Nephron (organoid): ENCODE results near the gene ENPP3.

Source experiments
- H3K27ac Mint-ChIP-seq, 3 experiments: 2 replicates each; pipeline ENCODE4 v1.8.0; 2020; ENCODE audit warnings: mixed read lengths in 3 of 3, mild to moderate bottlenecking in 2 of 3, moderate library complexity in 1 of 3
- H3K27me3 Mint-ChIP-seq: 2 replicates; pipeline ENCODE4 v1.8.0; 2021; ENCODE audit warnings: low read depth, mild to moderate bottlenecking, moderate library complexity, mixed read lengths
- H3K36me3 Mint-ChIP-seq: 2 replicates; pipeline ENCODE4 v1.8.0; 2020; ENCODE audit warnings: low read depth, mixed read lengths
- H3K4me1 Mint-ChIP-seq: 2 replicates; pipeline ENCODE4 v1.8.0; 2020; ENCODE audit warnings: mixed read lengths
- H3K4me3 Mint-ChIP-seq, 3 experiments: 2 replicates each; pipeline ENCODE4 v1.8.0; 2020; ENCODE audit warnings: mild to moderate bottlenecking in 3 of 3, mixed read lengths in 3 of 3, moderate library complexity in 2 of 3
- H3K9me3 Mint-ChIP-seq: 2 replicates; pipeline ENCODE4 v1.8.0; 2020; ENCODE audit warnings: mixed read lengths
- TF ChIP-seq, protein P1 (sequence below), 3 experiments: fragments of 200-600 bp; sonication (generic); IDR thresholded peaks; one replicate each; pipeline ENCODE4 v1.5.0; 2021; ENCODE audit warnings: antibody characterized with exemption in 3 of 3; ENCODE audit not compliant: unreplicated experiment in 3 of 3

ENPP3 gene

DNA sequence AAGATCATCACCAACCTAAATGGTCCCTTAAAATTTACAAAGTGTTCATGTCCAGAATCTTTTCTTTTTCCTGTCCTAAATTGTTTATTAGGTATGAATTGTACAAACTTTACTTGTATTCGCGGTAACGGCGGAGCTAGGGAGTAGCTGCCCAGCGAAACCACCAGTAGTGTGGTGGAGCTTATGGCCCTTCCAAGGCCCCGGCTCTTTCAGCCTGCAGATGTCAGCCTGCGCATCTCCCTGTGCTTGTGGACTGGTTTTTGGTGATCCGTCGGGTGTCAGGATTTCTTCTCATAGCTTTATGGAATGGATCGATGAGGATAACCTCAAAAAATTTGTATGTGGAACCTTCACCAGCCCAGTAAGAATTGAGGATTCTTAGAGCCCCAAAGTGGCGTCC, 143.5 kb downstream of the ENPP3 start:
- TF ChIP-seq, protein P1, sequence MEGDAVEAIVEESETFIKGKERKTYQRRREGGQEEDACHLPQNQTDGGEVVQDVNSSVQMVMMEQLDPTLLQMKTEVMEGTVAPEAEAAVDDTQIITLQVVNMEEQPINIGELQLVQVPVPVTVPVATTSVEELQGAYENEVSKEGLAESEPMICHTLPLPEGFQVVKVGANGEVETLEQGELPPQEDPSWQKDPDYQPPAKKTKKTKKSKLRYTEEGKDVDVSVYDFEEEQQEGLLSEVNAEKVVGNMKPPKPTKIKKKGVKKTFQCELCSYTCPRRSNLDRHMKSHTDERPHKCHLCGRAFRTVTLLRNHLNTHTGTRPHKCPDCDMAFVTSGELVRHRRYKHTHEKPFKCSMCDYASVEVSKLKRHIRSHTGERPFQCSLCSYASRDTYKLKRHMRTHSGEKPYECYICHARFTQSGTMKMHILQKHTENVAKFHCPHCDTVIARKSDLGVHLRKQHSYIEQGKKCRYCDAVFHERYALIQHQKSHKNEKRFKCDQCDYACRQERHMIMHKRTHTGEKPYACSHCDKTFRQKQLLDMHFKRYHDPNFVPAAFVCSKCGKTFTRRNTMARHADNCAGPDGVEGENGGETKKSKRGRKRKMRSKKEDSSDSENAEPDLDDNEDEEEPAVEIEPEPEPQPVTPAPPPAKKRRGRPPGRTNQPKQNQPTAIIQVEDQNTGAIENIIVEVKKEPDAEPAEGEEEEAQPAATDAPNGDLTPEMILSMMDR (IDR thresholded peaks at IDR 0.05; ENCODE audit: unreplicated experiment in 3 of 3), result no peak

DNA sequence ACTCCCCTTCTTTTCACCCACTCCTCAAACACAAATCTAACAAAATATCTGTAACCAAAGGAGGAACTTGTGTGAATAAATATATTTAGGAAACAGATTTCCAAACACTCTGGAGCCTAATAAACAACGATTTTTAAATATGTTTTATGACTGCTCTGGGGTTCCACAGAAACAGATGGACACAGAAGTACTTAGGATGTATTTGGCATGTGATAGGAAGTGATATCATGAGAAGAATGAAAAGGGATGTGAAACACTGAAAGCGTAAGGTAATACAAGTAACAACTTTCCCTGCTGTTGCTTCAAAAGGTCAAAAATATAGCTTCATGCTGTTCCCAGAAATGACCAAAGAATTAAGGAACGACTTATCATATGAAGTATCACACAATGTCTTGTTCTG, 144.6 kb downstream of the ENPP3 start:
- Mint-ChIP-seq H3K4me1 (peaks cover 6% of the 10 kb centered on the region), H3K36me3 (no peaks in the 10 kb centered on the region), H3K27ac (no peak overlapping the region), H3K9me3 (peaks cover 2% of the 10 kb centered on the region), H3K27me3 (no peaks in the 10 kb centered on the region), H3K4me3 (no peak overlapping the region)
- TF ChIP-seq, protein P1 (IDR thresholded peaks at IDR 0.05; ENCODE audit: unreplicated experiment in 3 of 3), result no peak

More for the DNA sequence above, 143.5 kb downstream of the ENPP3 start:
- Mint-ChIP-seq H3K4me3 (no peak overlapping the region), H3K27me3 (no peaks in the 10 kb centered on the region), H3K9me3 (peaks cover 2% of the 10 kb centered on the region), H3K36me3 (no peaks in the 10 kb centered on the region), H3K27ac (no peak overlapping the region), H3K4me1 (peaks cover 6% of the 10 kb centered on the region)

DNA sequence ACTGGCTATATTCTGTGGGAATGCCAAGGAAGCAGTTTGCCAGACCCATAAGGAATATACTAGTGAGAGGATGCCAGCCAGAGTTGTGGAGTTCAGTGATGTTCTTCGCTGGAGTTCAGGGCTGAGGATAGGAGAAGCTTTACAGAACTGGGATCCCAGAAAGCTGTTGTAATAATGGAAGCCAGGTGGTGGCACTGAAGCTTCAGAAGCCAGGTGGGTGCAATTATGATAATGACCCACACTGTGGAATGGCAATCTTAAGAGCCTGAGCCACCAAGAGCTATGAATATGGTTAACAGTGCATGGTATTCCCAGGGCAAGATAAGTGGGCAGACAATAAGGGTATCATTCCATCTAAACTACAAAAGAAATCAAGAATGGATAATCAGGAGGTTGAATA, 145.7 kb downstream of the ENPP3 start:
- Mint-ChIP-seq H3K9me3 (peaks cover 2% of the 10 kb centered on the region), H3K27me3 (no peaks in the 10 kb centered on the region), H3K4me1 (peaks cover 11% of the 10 kb centered on the region), H3K27ac (no peak overlapping the region), H3K4me3 (no peak overlapping the region), H3K36me3 (no peaks in the 10 kb centered on the region)
- TF ChIP-seq, protein P1 (IDR thresholded peaks at IDR 0.05; ENCODE audit: unreplicated experiment in 3 of 3), result no peak

DNA sequence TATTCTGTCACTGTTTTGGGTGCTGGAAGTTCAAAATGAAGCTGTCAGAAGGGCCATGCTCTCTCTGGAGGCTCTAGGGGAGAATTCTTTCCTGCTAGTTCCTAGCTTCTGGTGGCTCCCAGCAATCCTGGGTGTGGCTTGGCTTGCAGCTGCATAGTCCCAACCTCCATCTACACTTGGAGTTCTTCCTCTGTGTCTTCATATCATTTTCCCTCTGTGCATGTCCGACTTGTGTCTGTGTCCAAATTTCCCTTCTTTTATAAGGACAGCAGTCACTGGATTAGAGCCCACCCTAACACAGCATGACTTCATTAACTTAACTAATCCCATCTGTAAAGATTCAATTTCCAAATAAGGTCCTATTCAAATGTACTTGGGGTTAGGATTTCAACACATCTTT, 147.5 kb downstream of the ENPP3 start:
- Mint-ChIP-seq H3K27ac (no peak overlapping the region), H3K27me3 (no peaks in the 10 kb centered on the region), H3K9me3 (peaks cover 2% of the 10 kb centered on the region), H3K4me1 (peaks cover 20% of the 10 kb centered on the region), H3K36me3 (no peaks in the 10 kb centered on the region), H3K4me3 (no peak overlapping the region)
- TF ChIP-seq, protein P1 (IDR thresholded peaks at IDR 0.05; ENCODE audit: unreplicated experiment in 3 of 3), result no peak

DNA sequence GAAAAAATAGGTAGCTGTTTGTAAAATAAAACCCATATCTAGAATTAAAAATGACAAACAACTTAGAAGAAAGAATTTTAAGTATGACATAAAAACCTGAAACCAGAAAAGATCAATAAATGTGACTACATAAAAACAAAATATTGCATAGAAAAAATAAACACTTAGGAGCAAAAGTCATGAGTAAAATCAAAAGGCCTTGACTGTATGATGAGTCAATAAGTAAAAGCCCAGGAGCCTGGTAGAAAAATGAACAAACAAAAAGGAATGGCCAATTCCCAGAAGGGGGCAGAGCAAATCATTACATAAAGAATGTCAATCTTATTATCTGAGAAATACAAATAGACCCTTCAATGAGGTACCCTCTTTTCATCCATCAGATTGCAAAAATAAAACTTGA, 150.0 kb downstream of the ENPP3 start:
- H3K9me3 Mint-ChIP-seq, result no peaks in the 10 kb centered on the region

More for the DNA sequence above, 150.0 kb downstream of the ENPP3 start:
- H3K36me3 Mint-ChIP-seq, result no peaks in the 10 kb centered on the region
- TF ChIP-seq, protein P1 (IDR thresholded peaks at IDR 0.05; ENCODE audit: unreplicated experiment in 3 of 3), result no peak
- H3K27ac Mint-ChIP-seq, result no peak overlapping the region
- no peak overlapping the region for H3K4me3 Mint-ChIP-seq
- no peaks in the 10 kb centered on the region for H3K27me3 Mint-ChIP-seq
- H3K4me1 Mint-ChIP-seq, result peaks cover 28% of the 10 kb centered on the region
